HepG2 (cell line): ENCODE measurements around the gene POLR2F.

Experiments used
- CTCF ChIP-seq: sonication (generic); formaldehyde crosslinking; IDR thresholded peaks from 2 replicates; pipeline ENCODE4 v1.5.0; 2020; ENCODE audit warnings: mild to moderate bottlenecking, missing genetic modification reagents, moderate library complexity
- HNF1B ChIP-seq: sonication (generic); formaldehyde crosslinking; IDR thresholded peaks from 2 replicates; pipeline ENCODE4 v1.5.1; 2020; ENCODE audit warnings: mild to moderate bottlenecking, moderate library complexity, missing genetic modification reagents
- HNRNPL ChIP-seq: fragments of 200-400 bp; formaldehyde crosslinking; IDR thresholded peaks from 2 replicates; pipeline ENCODE4 v1.6.1; 2017; ENCODE audit warnings: mild to moderate bottlenecking, low read depth, low read length
- NFE2L1 ChIP-seq: sonication (generic); formaldehyde crosslinking; IDR thresholded peaks from 2 replicates; pipeline ENCODE4 v1.4.0; 2020; ENCODE audit warnings: missing genetic modification reagents, mild to moderate bottlenecking, borderline replicate concordance
- NR2C2 ChIP-seq: sonication (generic); formaldehyde crosslinking; IDR thresholded peaks from 2 replicates; pipeline ENCODE4 v1.4.0; 2020; ENCODE audit warnings: missing genetic modification reagents, mild to moderate bottlenecking, moderate library complexity, borderline replicate concordance
- SMAD3 ChIP-seq: sonication (generic); formaldehyde crosslinking; IDR thresholded peaks from 2 replicates; pipeline ENCODE4 v1.4.0; 2020; ENCODE audit warnings: missing genetic modification reagents
- SUZ12 ChIP-seq: fragments of 150-350 bp; IDR thresholded peaks from 2 replicates; pipeline ENCODE4 v1.6.1; 2014; ENCODE audit warnings: low read depth, low read length
- YY1 ChIP-seq: IDR thresholded peaks from 2 replicates; pipeline ENCODE4 v1.6.1; 2011; ENCODE audit warnings: low read length, low read depth, moderate library complexity, mild to moderate bottlenecking; ENCODE audit not compliant: insufficient read depth, insufficient replicate concordance
- ZBTB1 ChIP-seq: sonication (generic); formaldehyde crosslinking; IDR thresholded peaks from 2 replicates; pipeline ENCODE4 v1.4.0; 2020; ENCODE audit warnings: missing genetic modification reagents, borderline replicate concordance
- ZNF639 ChIP-seq: conservative IDR thresholded peaks from 2 replicates; pipeline ENCODE4 v1.6.1; 2018; ENCODE audit warnings: missing genetic modification reagents
- ZNF770 ChIP-seq: sonication (generic); formaldehyde crosslinking; IDR thresholded peaks from 2 replicates; pipeline ENCODE4 v1.5.0; 2020; ENCODE audit warnings: mild to moderate bottlenecking, missing genetic modification reagents
- ZNF782 ChIP-seq: sonication (generic); formaldehyde crosslinking; IDR thresholded peaks from 2 replicates; pipeline ENCODE4 v1.4.0; 2020; ENCODE audit warnings: missing genetic modification reagents, mild to moderate bottlenecking, borderline replicate concordance
- ZZZ3 ChIP-seq: sonication (generic); formaldehyde crosslinking; IDR thresholded peaks from 2 replicates; pipeline ENCODE4 v1.4.0; 2020; ENCODE audit warnings: missing genetic modification reagents, mild to moderate bottlenecking, borderline replicate concordance
- TF ChIP-seq, protein P1 (sequence below): fragments of 450-650 bp; IDR thresholded peaks from 2 replicates; pipeline ENCODE4 v1.6.1; 2017

DNA sequence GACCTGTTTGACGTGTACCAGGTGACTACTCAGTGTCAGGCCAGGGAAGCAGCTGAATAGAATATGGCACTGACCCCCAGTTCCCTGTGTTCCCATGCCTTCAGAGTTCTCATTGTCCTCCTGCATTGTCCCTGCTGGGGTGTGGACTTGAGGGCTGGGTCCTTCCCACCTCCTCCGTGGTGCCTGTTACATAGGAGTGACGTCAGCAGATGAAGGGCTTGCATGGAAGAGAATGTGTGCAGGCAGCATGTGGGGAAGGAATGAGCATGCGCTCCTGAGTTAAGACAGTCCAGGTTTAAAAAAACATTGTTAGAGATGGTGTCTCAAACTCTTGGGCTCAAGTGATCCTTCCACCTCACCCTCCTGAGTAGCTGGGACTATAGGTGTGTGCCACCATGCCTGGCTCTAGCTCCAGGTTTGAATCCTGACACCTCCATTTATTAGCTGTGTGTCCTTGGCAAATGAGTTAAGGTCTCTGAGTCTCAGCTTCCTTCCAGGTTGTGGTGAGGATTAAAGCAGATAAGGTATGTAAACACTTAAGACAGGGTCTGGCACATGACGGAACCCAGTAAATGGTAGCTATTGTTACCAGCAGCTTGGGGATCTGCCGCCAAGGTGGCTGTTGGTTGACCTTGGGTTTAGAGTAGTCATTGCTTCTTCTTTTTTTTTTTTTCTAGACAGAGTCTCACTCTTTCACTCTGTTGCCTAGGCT is 38.4 kb downstream of the POLR2F start:
- TF ChIP-seq NR2C2 (CRISPR knock-in tag) (no peak), ZNF782 (no peak), ZZZ3 (CRISPR knock-in tag) (no peak), SUZ12 (no peak), NFE2L1 (CRISPR knock-in tag) (no peak), HNF1B (CRISPR knock-in tag) (no peak), ZBTB1 (CRISPR knock-in tag) (no peak), SMAD3 (no peak), ZNF770 (no peak), CTCF (CRISPR knock-in tag) (no peak), YY1 (no peak), ZNF639 (no peak), HNRNPL (no peak)
- TF ChIP-seq, protein P1, sequence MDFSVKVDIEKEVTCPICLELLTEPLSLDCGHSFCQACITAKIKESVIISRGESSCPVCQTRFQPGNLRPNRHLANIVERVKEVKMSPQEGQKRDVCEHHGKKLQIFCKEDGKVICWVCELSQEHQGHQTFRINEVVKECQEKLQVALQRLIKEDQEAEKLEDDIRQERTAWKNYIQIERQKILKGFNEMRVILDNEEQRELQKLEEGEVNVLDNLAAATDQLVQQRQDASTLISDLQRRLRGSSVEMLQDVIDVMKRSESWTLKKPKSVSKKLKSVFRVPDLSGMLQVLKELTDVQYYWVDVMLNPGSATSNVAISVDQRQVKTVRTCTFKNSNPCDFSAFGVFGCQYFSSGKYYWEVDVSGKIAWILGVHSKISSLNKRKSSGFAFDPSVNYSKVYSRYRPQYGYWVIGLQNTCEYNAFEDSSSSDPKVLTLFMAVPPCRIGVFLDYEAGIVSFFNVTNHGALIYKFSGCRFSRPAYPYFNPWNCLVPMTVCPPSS = no peak
